C4-2B (cell line): ENCODE data around the gene FOXD2.

Source experiments
- CTCF ChIP-seq: fragments of 450-650 bp; conservative IDR thresholded peaks from 2 replicates; pipeline ENCODE4 v1.5.1; 2017; ENCODE audit warnings: mild to moderate bottlenecking
- ZFX ChIP-seq: fragments of 450-650 bp; IDR thresholded peaks from 2 replicates; pipeline ENCODE4 v1.6.1; 2017

- TF ChIP-seq CTCF = no peak
- no peak for TF ChIP-seq ZFX
Measured at GRCh38 chr1:47415728-47416318, 22.0 kb upstream of the FOXD2 start, which contains the start of gene FOXE3.
